Parathyroid adenoma (tissue), 2 donors: ENCODE data around the gene CSTPP1.

Source experiments
- H2AFZ ChIP-seq: fragments of 300-600 bp; sonication (generic); one replicate; pipeline ENCODE4 v1.7.0; 2017; ENCODE audit warnings: antibody characterized with exemption, mild to moderate bottlenecking
- H3K27ac ChIP-seq: fragments of 300-600 bp; sonication (generic); one replicate; pipeline ENCODE4 v1.7.0; 2017
- H3K27me3 ChIP-seq: fragments of 300-600 bp; sonication (generic); one replicate; pipeline ENCODE4 v1.7.0; 2017; ENCODE audit warnings: low read length; ENCODE audit not compliant: control insufficient read depth, insufficient read depth
- H3K36me3 ChIP-seq: fragments of 300-600 bp; sonication (generic); one replicate; pipeline ENCODE4 v1.7.0; 2017; ENCODE audit warnings: low read length; ENCODE audit not compliant: control insufficient read depth, insufficient read depth
- H3K4me1 ChIP-seq: fragments of 300-600 bp; sonication (generic); one replicate; pipeline ENCODE4 v1.7.0; 2017; ENCODE audit warnings: control low read depth
- H3K4me2 ChIP-seq: fragments of 300-600 bp; sonication (generic); one replicate; pipeline ENCODE4 v1.7.0; 2017; ENCODE audit warnings: low read length
- H3K4me3 ChIP-seq: fragments of 300-600 bp; sonication (generic); one replicate; pipeline ENCODE4 v1.7.0; 2017; ENCODE audit warnings: low read depth, low read length
- H3K79me2 ChIP-seq: fragments of 300-600 bp; sonication (generic); one replicate; pipeline ENCODE4 v1.7.0; 2017; ENCODE audit warnings: control low read depth
- H3K9ac ChIP-seq: fragments of 300-600 bp; sonication (generic); one replicate; pipeline ENCODE4 v1.7.0; 2017; ENCODE audit warnings: mild to moderate bottlenecking
- H3K9me3 ChIP-seq: fragments of 300-600 bp; sonication (generic); one replicate; pipeline ENCODE4 v1.7.0; 2017; ENCODE audit warnings: low read length; ENCODE audit not compliant: control insufficient read depth
- CTCF ChIP-seq: fragments of 300-600 bp; sonication (generic); IDR thresholded peaks from one replicate; pipeline ENCODE4 v1.7.0; 2017; ENCODE audit warnings: antibody characterized with exemption, mild to moderate bottlenecking
- donor health status: primary hyperparathyroidism.

CSTPP1 gene

GRCh38 chr11:46936138-46937110 lies at the start of gene CSTPP1:
Gene CSTPP1, plus strand, starts transcription at chr11:46936761. Its CDS starts 45 bp downstream, at chr11:46936806.
- Histone ChIP-seq H3K9me3 (no peaks in the 10 kb centered on the region), H2AFZ (peak within 1 kb of the TSS; percentile 85), H3K9ac (no peak within 1 kb of the TSS), H3K4me2 (peak within 1 kb of the TSS; percentile 42), H3K36me3 (no peaks in the 10 kb centered on the region), H3K4me1 (peaks cover 3% of the 10 kb centered on the region), H3K27ac (peak within 1 kb of the TSS; percentile 49), H3K4me3 (peak within 1 kb of the TSS; percentile 77), H3K27me3 (no peaks in the 10 kb centered on the region), H3K79me2 (peaks cover 13% of the 10 kb centered on the region)
- no peak for TF ChIP-seq CTCF

- no peaks in the 10 kb centered on the region for H3K79me2 ChIP-seq
- no peaks in the 10 kb centered on the region for H3K9me3 ChIP-seq
- no peaks in the 10 kb centered on the region for H3K4me1 ChIP-seq
- H3K4me2 ChIP-seq, result no peak overlapping the region
- no peak for TF ChIP-seq CTCF
- H3K36me3 ChIP-seq, result no peaks in the 10 kb centered on the region
- no peak overlapping the region for H3K9ac ChIP-seq
- H3K4me3 ChIP-seq, result no peak overlapping the region
- H2AFZ ChIP-seq, result no peak overlapping the region
- no peaks in the 10 kb centered on the region for H3K27me3 ChIP-seq
- no peak overlapping the region for H3K27ac ChIP-seq
These were observed 47.9 kb upstream of the CSTPP1 start for GRCh38 chr11:46888636-46889035.

GRCh38 chr11:46889251-46889650 lies 47.3 kb upstream of the CSTPP1 start:
- Histone ChIP-seq H3K27me3 (no peaks in the 10 kb centered on the region), H3K4me3 (no peak overlapping the region), H3K9me3 (no peaks in the 10 kb centered on the region), H3K4me1 (no peaks in the 10 kb centered on the region), H3K79me2 (no peaks in the 10 kb centered on the region), H3K27ac (no peak overlapping the region), H2AFZ (no peak overlapping the region), H3K4me2 (no peak overlapping the region), H3K9ac (no peak overlapping the region), H3K36me3 (no peaks in the 10 kb centered on the region)
- TF ChIP-seq CTCF, result no peak

GRCh38 chr11:46889689-46890475 lies 46.7 kb upstream of the CSTPP1 start:
- TF ChIP-seq CTCF, result peak; percentile 87

More at GRCh38 chr11:46889689-46890475, 46.7 kb upstream of the CSTPP1 start:
- Histone ChIP-seq H3K9ac (no peak overlapping the region), H3K9me3 (no peaks in the 10 kb centered on the region), H3K4me3 (no peak overlapping the region), H3K4me2 (no peak overlapping the region), H3K4me1 (no peaks in the 10 kb centered on the region), H2AFZ (no peak overlapping the region), H3K36me3 (no peaks in the 10 kb centered on the region), H3K27ac (no peak overlapping the region), H3K27me3 (no peaks in the 10 kb centered on the region), H3K79me2 (no peaks in the 10 kb centered on the region)
